ENCODE data around the gene TAS1R2. TPM values are rescaled to one million over a fixed set of nuclear protein-coding genes. Genes with fewer than 3 reads are reported as not detected.

The TAS1R2 gene
- total RNA-seq, 2 donors from 2014 or later = not detected

DNA sequence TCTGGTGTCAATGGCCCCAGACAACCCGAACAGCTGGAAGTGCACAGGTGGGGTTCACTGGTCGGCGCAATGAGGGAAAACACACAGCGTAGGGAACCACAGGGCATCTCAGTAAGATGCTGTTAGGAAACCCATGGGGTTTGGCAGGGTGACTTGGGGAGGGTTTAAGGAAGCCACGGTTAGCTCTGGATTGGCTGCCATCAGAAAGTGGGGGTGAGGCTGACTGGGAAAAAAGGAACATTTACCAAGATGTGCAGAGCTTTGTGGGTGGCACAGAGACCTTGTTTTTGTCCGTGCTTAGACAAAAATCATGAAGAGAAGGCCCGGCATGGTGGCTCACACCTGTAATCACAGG is 31.9 kb upstream of the TAS1R2 start:
- Histone ChIP-seq H3K4me1 (replicated peaks) (no peaks in the 10 kb centered on the region), H3K36me3 (no peaks in the 10 kb centered on the region), H3K27ac (no peak overlapping the region), H3K4me3 (no peak overlapping the region), H3K27me3 (replicated peaks; ENCODE audit: insufficient read depth) (no peaks in the 10 kb centered on the region), H3K9me3 (no peaks in the 10 kb centered on the region)
- DNase-seq (ENCODE audit: low spot score) = no peak
- intact Hi-C loops (cut with DNase I) = no loop called here
- 91% methylated on average over 7 of the region's 7 CpGs for WGBS
- TF ChIP-seq POLR2AphosphoS5 (IDR thresholded peaks at IDR 0.05) (no peak), POLR2A (IDR thresholded peaks at IDR 0.05) (no peak)
- TF ChIP-seq, protein P1, sequence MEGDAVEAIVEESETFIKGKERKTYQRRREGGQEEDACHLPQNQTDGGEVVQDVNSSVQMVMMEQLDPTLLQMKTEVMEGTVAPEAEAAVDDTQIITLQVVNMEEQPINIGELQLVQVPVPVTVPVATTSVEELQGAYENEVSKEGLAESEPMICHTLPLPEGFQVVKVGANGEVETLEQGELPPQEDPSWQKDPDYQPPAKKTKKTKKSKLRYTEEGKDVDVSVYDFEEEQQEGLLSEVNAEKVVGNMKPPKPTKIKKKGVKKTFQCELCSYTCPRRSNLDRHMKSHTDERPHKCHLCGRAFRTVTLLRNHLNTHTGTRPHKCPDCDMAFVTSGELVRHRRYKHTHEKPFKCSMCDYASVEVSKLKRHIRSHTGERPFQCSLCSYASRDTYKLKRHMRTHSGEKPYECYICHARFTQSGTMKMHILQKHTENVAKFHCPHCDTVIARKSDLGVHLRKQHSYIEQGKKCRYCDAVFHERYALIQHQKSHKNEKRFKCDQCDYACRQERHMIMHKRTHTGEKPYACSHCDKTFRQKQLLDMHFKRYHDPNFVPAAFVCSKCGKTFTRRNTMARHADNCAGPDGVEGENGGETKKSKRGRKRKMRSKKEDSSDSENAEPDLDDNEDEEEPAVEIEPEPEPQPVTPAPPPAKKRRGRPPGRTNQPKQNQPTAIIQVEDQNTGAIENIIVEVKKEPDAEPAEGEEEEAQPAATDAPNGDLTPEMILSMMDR (IDR thresholded peaks at IDR 0.05) = no peak

DNA sequence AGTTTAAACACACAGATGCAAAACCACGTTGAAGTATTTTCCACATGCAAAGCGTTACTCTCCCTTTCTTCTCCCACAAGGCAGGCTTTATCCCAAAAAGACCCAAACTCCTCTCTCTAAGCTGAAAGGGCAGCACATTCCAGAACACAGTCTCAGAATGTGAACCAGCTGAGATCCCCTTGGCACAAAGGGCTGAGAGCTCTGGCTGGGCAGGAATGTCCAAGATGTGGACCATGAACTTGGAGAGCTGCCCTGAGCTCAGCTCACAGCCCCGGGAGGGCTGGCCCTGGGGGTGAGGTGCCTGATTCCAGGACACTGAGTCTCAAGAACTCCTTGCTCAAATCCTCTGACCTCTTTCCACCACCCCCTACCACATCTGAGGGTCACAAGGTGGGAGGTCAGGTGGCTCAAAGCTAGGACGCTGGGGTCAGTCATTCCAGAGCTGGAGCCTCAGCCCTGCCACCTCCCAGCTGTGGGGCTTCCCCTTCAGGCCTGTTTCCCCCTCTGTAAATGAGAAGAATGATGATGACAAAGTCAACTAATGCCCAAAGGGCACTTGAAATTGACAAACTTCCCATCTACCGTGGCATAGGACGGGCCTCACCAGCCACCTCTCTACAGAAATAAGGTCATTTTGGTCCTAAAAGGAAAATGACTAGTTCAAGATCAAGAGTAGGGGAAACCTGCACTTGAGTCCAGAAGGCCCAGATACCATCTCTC is 31.4 kb upstream of the TAS1R2 start:
- no peak for DNase-seq (ENCODE audit: low spot score)
- Histone ChIP-seq H3K9me3 (no peaks in the 10 kb centered on the region), H3K27me3 (replicated peaks; ENCODE audit: insufficient read depth) (no peaks in the 10 kb centered on the region), H3K27ac (no peak overlapping the region), H3K4me1 (replicated peaks) (no peaks in the 10 kb centered on the region), H3K4me3 (no peak overlapping the region), H3K36me3 (no peaks in the 10 kb centered on the region)
- no peak for TF ChIP-seq POLR2A (IDR thresholded peaks at IDR 0.05)
- no peak for TF ChIP-seq POLR2AphosphoS5 (IDR thresholded peaks at IDR 0.05)
- TF ChIP-seq, protein P1 (IDR thresholded peaks at IDR 0.05) = no peak
- WGBS = 43% methylated on average over 6 of the region's 6 CpGs
- intact Hi-C loops (cut with DNase I) = no loop called here

DNA sequence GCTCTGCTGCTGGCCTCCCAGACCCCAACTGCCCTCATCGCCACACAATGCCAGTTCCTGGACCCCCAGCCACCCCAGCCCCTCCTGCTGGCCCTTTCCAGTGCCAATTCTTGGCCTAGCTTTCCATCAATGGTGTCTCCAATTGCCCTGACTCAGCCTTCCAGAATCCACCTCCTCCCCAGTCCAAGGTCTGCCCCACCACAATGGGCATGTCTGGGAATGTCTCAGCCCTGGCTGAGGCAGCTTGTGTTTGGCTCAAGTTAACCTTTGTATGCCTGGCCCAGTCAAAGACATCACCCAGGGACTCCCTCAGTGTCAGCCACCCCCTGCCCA is 26.5 kb upstream of the TAS1R2 start:
- H3K36me3 ChIP-seq = no peaks in the 10 kb centered on the region
- peaks cover 5% of the 10 kb centered on the region for H3K4me1 ChIP-seq (replicated peaks)
- WGBS = 84% methylated on average over 1 of the region's 1 CpG
- no peaks in the 10 kb centered on the region for H3K27me3 ChIP-seq (replicated peaks; ENCODE audit: insufficient read depth)
- H3K4me3 ChIP-seq = no peak overlapping the region
- intact Hi-C loops (cut with DNase I) = no loop called here
- TF ChIP-seq, protein P1 (IDR thresholded peaks at IDR 0.05) = no peak
- TF ChIP-seq POLR2A (IDR thresholded peaks at IDR 0.05) = no peak
- no peak for TF ChIP-seq POLR2AphosphoS5 (IDR thresholded peaks at IDR 0.05)
- no peak overlapping the region for H3K27ac ChIP-seq
- DNase-seq (ENCODE audit: low spot score) = no peak
- H3K9me3 ChIP-seq = no peaks in the 10 kb centered on the region

DNA sequence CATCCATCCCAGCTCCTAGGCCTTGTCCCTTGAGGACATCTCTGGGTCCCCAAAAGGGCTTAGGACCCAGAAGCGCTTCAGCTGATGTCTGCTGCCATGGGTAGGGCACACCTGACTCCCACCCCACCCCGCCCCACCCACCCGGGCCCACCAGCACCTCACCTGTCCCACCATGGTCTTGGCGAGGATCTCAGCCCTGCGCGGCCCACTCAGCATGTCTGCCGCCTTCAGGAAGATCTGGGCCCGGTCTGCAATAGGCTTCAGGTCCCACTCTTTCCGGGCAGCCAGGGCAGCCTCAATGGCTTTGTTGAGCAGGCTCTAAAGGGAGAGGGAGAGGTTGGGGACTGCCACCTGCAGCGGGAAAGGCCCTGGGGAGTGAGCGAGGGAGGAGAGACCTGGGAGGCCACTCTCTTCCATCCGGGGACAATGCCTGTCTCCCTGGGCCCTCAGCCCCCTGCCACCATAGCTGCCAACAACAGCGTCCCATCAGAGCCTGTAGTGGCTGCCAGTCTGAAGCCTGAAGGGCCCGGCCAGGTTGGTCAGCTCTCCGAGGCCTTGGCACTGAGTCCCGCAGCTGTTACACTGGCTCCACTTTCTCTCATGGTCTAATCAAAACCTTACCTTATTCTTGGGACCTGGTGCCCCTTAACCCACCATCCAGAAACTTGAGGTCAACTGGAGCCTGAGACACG is 26.0 kb upstream of the TAS1R2 start:
- TF ChIP-seq POLR2A (IDR thresholded peaks at IDR 0.05) = no peak
- no peak for TF ChIP-seq POLR2AphosphoS5 (IDR thresholded peaks at IDR 0.05)
- TF ChIP-seq, protein P1 (IDR thresholded peaks at IDR 0.05) = no peak
- Histone ChIP-seq H3K4me1 (replicated peaks) (peaks cover 5% of the 10 kb centered on the region), H3K27ac (no peak overlapping the region), H3K4me3 (no peak overlapping the region), H3K27me3 (replicated peaks; ENCODE audit: insufficient read depth) (no peaks in the 10 kb centered on the region), H3K36me3 (no peaks in the 10 kb centered on the region), H3K9me3 (no peaks in the 10 kb centered on the region)
- DNase-seq (ENCODE audit: low spot score) = no peak
- 86% methylated on average over 17 of the region's 17 CpGs for WGBS
- intact Hi-C loops (cut with DNase I) = no loop called here

DNA sequence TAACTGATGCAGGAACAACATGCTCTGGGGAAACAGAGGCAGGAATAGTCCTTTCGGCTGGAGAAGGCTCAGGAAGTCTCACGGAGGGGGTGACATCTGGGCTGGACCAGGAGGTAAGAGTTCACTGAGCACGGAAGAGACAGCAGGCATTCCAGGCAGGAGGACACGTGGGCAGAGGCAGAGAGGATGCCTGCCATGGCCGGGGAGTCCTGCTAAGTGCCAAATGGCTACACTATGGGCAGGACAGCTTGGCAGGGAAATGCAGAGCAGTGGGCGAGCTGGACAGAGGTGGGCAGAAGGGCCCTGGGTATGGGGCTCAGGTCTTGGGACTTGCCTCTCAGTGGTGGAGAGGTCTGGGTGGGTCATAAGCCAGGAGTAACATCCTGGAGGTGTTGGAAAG is 25.3 kb upstream of the TAS1R2 start:
- no peaks in the 10 kb centered on the region for H3K36me3 ChIP-seq
- TF ChIP-seq, protein P1 (IDR thresholded peaks at IDR 0.05) = no peak
- TF ChIP-seq POLR2AphosphoS5 (IDR thresholded peaks at IDR 0.05) (no peak), POLR2A (IDR thresholded peaks at IDR 0.05) (no peak)
- intact Hi-C loops (cut with DNase I) = no loop called here
- no peak for DNase-seq (ENCODE audit: low spot score)
- H3K9me3 ChIP-seq = no peaks in the 10 kb centered on the region
- peaks cover 5% of the 10 kb centered on the region for H3K4me1 ChIP-seq (replicated peaks)
- H3K27ac ChIP-seq = no peak overlapping the region
- H3K4me3 ChIP-seq = no peak overlapping the region
- no peaks in the 10 kb centered on the region for H3K27me3 ChIP-seq (replicated peaks; ENCODE audit: insufficient read depth)
- 88% methylated on average over 6 of the region's 6 CpGs for WGBS

All from prostate gland (tissue), 2 donors.